Superior temporal gyrus (tissue), 1 donor: Measurements from ENCODE around the gene SEMA3C.

Experiments used
- DNase-seq: peaks from one replicate; pipeline ENCODE4 v3.0.0-alpha.2; 2016; ENCODE audit errors: extremely low spot score

SEMA3C gene

GRCh38 chr7:80885757-80886156 lies 33.1 kb downstream of the SEMA3C start:
- peak; percentile 55 for DNase-seq

DNA sequence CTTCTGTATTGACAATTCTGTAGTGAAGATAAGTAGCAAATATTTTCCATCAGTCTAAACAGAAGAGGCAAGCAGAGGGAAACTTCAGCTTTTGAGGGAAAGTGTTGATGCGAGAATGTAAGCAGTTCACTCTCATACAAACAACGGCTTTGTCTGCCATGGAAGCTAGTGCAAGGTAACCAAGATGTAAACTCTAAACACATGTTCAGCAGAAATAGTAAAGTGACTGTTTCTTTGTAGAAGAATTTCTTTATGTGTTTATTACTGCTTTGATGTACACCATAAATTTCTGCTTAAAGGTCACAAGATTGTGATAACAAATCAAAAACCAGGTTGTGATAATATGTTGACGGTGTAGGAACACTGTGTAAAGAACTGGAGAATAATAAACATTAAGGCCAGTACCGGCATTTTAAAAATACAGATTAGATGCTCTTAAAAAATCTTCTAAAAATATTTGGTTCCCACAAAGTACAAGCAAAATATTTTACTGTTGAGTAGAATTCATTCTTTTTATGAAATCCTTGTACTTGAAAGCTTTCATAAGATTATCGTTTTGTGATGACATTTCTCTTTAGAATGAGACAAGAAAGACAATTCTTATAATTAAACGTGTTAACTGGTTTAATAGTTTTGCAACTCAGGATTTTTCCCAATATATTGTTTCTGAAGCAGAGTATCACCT lies 34.2 kb downstream of the SEMA3C start:
- DNase-seq = no peak

- peak; percentile 40 for DNase-seq
These were observed 35.5 kb downstream of the SEMA3C start for GRCh38 chr7:80883154-80884025.

GRCh38 chr7:80882213-80882801 lies 36.5 kb downstream of the SEMA3C start:
- DNase-seq = no peak

DNA sequence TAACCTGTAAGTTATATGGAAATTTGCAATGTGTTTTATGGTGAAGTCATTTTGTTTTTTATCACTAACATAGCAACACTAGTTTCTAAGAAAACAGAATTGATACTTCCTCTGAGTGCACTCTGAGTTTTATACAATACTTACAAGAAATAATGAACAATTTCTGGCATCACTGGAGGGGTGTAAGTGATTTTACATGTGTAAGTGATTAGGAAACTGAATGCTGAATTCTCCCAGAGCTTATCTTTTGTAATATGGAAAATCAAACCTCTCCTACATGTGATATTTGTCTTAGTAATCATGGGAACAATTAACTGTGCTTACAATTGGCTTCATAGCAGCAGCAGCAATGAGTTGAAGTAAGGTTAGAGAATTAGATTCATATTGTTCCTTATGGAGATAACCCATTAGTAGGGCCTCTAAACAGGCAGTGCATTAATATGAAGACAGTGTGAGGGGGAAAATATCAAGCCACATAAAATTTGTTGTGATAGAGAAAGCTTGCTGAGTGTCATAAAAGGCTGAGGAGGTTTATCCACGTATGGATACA lies 37.4 kb downstream of the SEMA3C start:
- no peak for DNase-seq

DNA sequence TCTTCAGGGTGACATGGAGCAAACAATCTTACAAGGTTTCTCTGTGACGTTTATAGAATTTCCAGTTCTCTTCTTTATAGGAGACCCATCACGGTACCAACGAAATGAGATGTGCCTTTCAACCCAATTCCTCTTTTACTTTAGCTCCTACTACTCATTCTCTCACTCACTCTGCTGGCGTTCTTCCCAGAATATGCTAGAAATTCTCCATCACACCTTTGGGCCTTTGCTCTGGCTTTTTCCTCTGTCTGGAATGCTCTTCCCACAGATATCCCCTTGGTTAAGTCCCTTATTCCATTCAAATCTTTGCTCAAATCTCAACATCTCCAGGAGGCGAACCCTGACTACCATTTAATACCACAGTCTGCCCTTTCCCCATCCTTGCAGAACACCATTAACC lies 39.0 kb downstream of the SEMA3C start:
- DNase-seq = no peak

DNA sequence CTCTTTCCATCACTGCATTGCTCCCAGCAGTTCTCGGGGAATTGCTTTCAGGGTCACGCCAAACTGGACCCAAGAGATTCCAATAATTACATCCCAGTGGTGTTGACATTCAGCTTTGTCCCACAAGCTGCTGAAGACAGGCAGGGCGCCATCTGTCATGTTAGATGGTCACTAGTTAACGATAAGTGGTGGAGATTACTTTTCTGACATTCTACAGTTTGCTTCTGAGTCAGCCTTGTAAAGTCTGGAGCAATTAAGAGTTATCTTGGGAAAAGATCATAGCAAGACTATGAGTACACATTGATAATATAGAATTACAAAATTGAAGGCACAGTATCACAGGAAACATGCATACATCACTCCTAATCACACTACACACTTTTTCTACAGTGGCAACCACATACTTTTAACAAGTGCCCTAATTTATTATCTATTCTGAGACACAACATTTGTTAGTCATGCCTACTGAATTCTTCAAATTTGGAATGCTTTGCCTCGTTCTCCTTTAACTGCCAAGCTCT lies 41.9 kb downstream of the SEMA3C start:
- no peak for DNase-seq

- no peak for DNase-seq
These were observed 43.2 kb downstream of the SEMA3C start for GRCh38 chr7:80875537-80876120.

DNA sequence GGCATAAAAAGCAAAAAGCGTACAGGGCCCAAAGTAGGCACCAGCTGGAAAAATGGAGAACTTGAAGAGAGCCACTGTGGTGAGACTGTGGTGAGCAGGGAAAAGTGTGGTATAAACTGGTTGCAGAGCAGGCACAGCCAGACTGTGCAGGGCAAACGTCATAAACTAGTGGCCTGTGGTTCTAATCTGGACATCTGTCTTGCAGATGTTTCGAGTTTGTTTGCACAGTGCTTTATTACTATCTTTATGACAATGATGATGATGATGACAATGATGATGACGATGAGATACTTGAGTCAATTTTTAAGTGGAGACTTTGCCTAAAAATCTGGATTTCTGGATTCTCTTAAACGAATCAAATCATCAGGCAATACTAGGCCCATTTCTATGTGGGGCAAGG lies 45.7 kb downstream of the SEMA3C start:
- no peak for DNase-seq

- DNase-seq = no peak
These were observed 47.6 kb downstream of the SEMA3C start for GRCh38 chr7:80871228-80871627.

DNA sequence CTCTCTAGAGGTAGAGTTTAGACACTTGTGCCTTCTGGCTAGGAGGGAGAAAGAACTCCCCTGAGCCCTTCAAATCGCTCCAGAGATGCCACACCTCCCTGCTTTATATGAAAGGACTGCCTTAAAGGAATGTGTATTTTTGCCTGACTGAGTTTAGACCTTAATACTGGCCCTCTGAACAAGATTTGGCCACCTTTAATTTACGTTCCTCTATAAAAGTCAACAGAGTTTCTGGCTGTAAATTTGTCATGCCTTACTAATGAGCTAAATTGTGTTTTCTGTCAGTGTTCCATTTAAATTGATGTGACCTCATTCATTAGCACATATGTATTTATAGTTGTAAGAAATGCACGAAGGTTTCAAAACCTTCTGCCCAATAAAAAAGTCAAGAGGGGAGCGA lies 48.0 kb downstream of the SEMA3C start:
- no peak for DNase-seq

GRCh38 chr7:80869821-80870751 lies 48.8 kb downstream of the SEMA3C start:
- DNase-seq = no peak

GRCh38 chr7:80869106-80869784 lies 49.6 kb downstream of the SEMA3C start:
- DNase-seq = no peak

DNA sequence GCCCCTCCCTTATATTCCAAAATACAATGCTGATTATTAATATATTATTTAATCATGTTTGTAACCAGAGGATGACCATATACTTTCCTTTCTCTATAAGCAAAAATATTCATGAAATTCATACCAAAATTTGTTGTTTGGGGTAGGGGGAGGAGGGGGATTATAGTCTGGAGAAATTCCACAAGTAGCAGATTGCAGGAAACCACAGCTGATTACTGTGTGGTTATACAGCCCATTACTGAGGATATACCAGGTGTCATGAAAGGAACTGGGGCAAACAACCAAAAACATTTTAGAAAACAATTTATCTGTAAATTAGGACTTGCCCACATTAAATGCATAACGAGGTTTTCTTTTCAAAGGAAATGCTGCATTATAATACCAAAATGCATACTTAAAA lies 50.3 kb downstream of the SEMA3C start:
- no peak for DNase-seq

DNA sequence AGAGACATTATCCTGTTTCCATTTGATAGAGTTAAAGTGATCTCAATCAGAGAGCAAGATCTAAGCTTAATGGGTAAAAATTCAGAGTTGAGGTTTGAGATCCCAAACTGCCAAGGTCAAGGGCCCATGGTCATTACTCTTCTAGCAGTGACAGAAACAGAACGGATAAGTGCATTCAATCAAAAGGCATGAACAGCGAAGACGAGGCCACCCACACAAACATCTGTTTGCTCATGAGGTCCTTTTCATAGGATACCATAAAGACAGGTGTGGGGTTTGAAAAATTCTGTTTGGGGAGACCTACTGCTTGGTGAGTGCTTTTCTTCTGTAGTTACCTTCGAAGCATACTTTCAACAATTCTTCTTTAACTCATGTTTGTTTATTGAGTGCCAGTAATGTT lies 58.3 kb downstream of the SEMA3C start:
- DNase-seq = no peak

GRCh38 chr7:80859272-80859970 lies 59.4 kb downstream of the SEMA3C start:
- DNase-seq = no peak

GRCh38 chr7:80858141-80858903 lies 60.5 kb downstream of the SEMA3C start:
- no peak for DNase-seq

- DNase-seq = no peak
These were observed 62.1 kb downstream of the SEMA3C start for GRCh38 chr7:80856769-80857168.
